HEK293 (cell line): ENCODE data around the gene CNPY2.
A peak's percentile ranks its signal among the peaks of the same experiment; 100 is the strongest.

Source experiments
- CTCF ChIP-seq: fragments of 450-650 bp; formaldehyde crosslinking; IDR thresholded peaks from 2 replicates; pipeline ENCODE4 v1.5.1; 2016; ENCODE audit warnings: missing biosample characterization, missing genetic modification characterization
- EGR2 ChIP-seq: fragments of 450-650 bp; formaldehyde crosslinking; IDR thresholded peaks from 2 replicates; pipeline ENCODE4 v1.5.1; 2016; ENCODE audit warnings: low read depth, missing biosample characterization, missing genetic modification characterization
- PRDM10 ChIP-seq: fragments of 450-650 bp; formaldehyde crosslinking; IDR thresholded peaks from 2 replicates; pipeline ENCODE4 v1.5.1; 2016; ENCODE audit warnings: missing biosample characterization, missing genetic modification characterization
- PRDM4 ChIP-seq: fragments of 450-650 bp; formaldehyde crosslinking; IDR thresholded peaks from 2 replicates; pipeline ENCODE4 v1.5.1; 2017; ENCODE audit warnings: missing biosample characterization, missing genetic modification characterization
- REST ChIP-seq: fragments of 450-650 bp; formaldehyde crosslinking; IDR thresholded peaks from 2 replicates; pipeline ENCODE4 v1.5.1; 2016; ENCODE audit warnings: missing biosample characterization, missing genetic modification characterization
- SP7 ChIP-seq: fragments of 450-650 bp; formaldehyde crosslinking; IDR thresholded peaks from 2 replicates; pipeline ENCODE4 v1.5.1; 2016; ENCODE audit warnings: missing biosample characterization, missing genetic modification characterization
- ZBTB11 ChIP-seq: fragments of 450-650 bp; formaldehyde crosslinking; conservative IDR thresholded peaks from 2 replicates; pipeline ENCODE4 v1.5.1; 2016; ENCODE audit warnings: low read depth, missing biosample characterization, missing genetic modification characterization
- ZBTB17 ChIP-seq: fragments of 450-650 bp; formaldehyde crosslinking; IDR thresholded peaks from 2 replicates; pipeline ENCODE4 v1.5.1; 2016; ENCODE audit warnings: missing biosample characterization, missing genetic modification characterization
- ZBTB7A ChIP-seq: fragments of 450-650 bp; formaldehyde crosslinking; IDR thresholded peaks from 2 replicates; pipeline ENCODE4 v1.5.1; 2016; ENCODE audit warnings: low read depth, missing biosample characterization, missing genetic modification characterization
- ZIC2 ChIP-seq: fragments of 450-650 bp; formaldehyde crosslinking; IDR thresholded peaks from 2 replicates; pipeline ENCODE4 v1.5.1; 2016; ENCODE audit warnings: missing biosample characterization, missing genetic modification characterization
- ZNF140 ChIP-seq: fragments of 450-650 bp; formaldehyde crosslinking; IDR thresholded peaks from 2 replicates; pipeline ENCODE4 v1.5.1; 2016; ENCODE audit warnings: missing biosample characterization, missing genetic modification characterization
- ZNF169 ChIP-seq: fragments of 450-650 bp; formaldehyde crosslinking; IDR thresholded peaks from 2 replicates; pipeline ENCODE4 v1.5.1; 2016; ENCODE audit warnings: missing biosample characterization, missing genetic modification characterization
- ZNF350 ChIP-seq: fragments of 450-650 bp; formaldehyde crosslinking; IDR thresholded peaks from 2 replicates; pipeline ENCODE4 v1.5.0; 2017; ENCODE audit warnings: missing biosample characterization, mild to moderate bottlenecking, missing genetic modification characterization
- ZNF37A ChIP-seq: fragments of 450-650 bp; IDR thresholded peaks from 2 replicates; pipeline ENCODE4 v1.5.1; 2018; ENCODE audit warnings: missing biosample characterization, missing genetic modification characterization
- ZNF391 ChIP-seq: fragments of 450-650 bp; formaldehyde crosslinking; IDR thresholded peaks from 2 replicates; pipeline ENCODE4 v1.5.1; 2016; ENCODE audit warnings: low read depth, missing biosample characterization, missing genetic modification characterization, borderline replicate concordance
- ZNF404 ChIP-seq: fragments of 450-650 bp; formaldehyde crosslinking; IDR thresholded peaks from 2 replicates; pipeline ENCODE4 v1.5.1; 2017; ENCODE audit warnings: missing biosample characterization, missing genetic modification characterization
- ZNF449 ChIP-seq: fragments of 450-650 bp; formaldehyde crosslinking; IDR thresholded peaks from 2 replicates; pipeline ENCODE4 v1.5.1; 2017; ENCODE audit warnings: missing biosample characterization, mild to moderate bottlenecking, missing genetic modification characterization, moderate library complexity
- ZNF501 ChIP-seq: fragments of 450-650 bp; formaldehyde crosslinking; IDR thresholded peaks from 2 replicates; pipeline ENCODE4 v1.5.1; 2016; ENCODE audit warnings: missing biosample characterization, missing genetic modification characterization
- ZNF610 ChIP-seq: fragments of 450-650 bp; formaldehyde crosslinking; IDR thresholded peaks from 2 replicates; pipeline ENCODE4 v1.5.1; 2016; ENCODE audit warnings: missing biosample characterization, missing genetic modification characterization, borderline replicate concordance
- ZNF623 ChIP-seq: fragments of 450-650 bp; formaldehyde crosslinking; IDR thresholded peaks from 2 replicates; pipeline ENCODE4 v1.5.1; 2016; ENCODE audit warnings: missing biosample characterization, missing genetic modification characterization
- ZNF768 ChIP-seq: fragments of 450-650 bp; formaldehyde crosslinking; IDR thresholded peaks from 2 replicates; pipeline ENCODE4 v1.5.1; 2018; ENCODE audit warnings: missing biosample characterization, mild to moderate bottlenecking, missing genetic modification characterization
- ZNF792 ChIP-seq: fragments of 450-650 bp; formaldehyde crosslinking; IDR thresholded peaks from 2 replicates; pipeline ENCODE4 v1.5.1; 2016; ENCODE audit warnings: missing biosample characterization, missing genetic modification characterization

The CNPY2 gene

GRCh38 chr12:56266693-56267442 is 48.9 kb downstream of the CNPY2 start, which contains the start of gene COQ10A (continued):
- peak; percentile 84 for TF ChIP-seq ZBTB11 (tag by site-specific recombination)
- peak; percentile 93 for TF ChIP-seq ZNF610 (tag by site-specific recombination)
- TF ChIP-seq ZNF140 (tag by site-specific recombination): no peak
- TF ChIP-seq REST (tag by site-specific recombination): no peak
- peak; percentile 92 for TF ChIP-seq PRDM10 (tag by site-specific recombination)
- TF ChIP-seq ZNF391: no peak; the same call in 1 of the 2 replicates
- 0 out of 2 replicates have a peak, but pooled peaks have one; percentile 54 for TF ChIP-seq ZNF792
- TF ChIP-seq ZBTB17 (tag by site-specific recombination): peak; percentile 97
- TF ChIP-seq ZNF350 (tag by site-specific recombination): no peak
- TF ChIP-seq EGR2 (tag by site-specific recombination): no peak
- TF ChIP-seq ZNF768: no peak
- no peak for TF ChIP-seq ZNF37A
- no peak for TF ChIP-seq ZNF404 (tag by site-specific recombination)
- TF ChIP-seq ZNF449 (tag by site-specific recombination): no peak
- TF ChIP-seq CTCF (tag by site-specific recombination): peak; percentile 98
- TF ChIP-seq ZNF623 (tag by site-specific recombination): no peak
- TF ChIP-seq ZNF501 (tag by site-specific recombination): peak; percentile 95
- TF ChIP-seq ZNF169 (tag by site-specific recombination): no peak
- no peak for TF ChIP-seq PRDM4 (tag by site-specific recombination)
- TF ChIP-seq ZBTB7A (tag by site-specific recombination): peak; percentile 74
- TF ChIP-seq SP7 (tag by site-specific recombination): peak; percentile 87
- TF ChIP-seq ZIC2 (tag by site-specific recombination): peak; percentile 74
